ENCODE measurements around the gene RBM23. TPM values are rescaled to one million over a fixed set of nuclear protein-coding genes. Genes with fewer than 3 reads are reported as not detected.

Gene RBM23
- total RNA-seq (ENCODE audit: low replicate concordance): 46.7 and 118 TPM in 2 replicates

GRCh38 chr14:22918804-22919600 lies at the start of gene RBM23:
Gene RBM23, minus strand, starts transcription at chr14:22919149.

GRCh38 chr14:22929104-22929960 lies 10.4 kb upstream of the RBM23 start, which contains the start of gene PRMT5:
Gene PRMT5, minus strand, starts transcription at chr14:22929376. Its CDS starts 15 bp downstream, at chr14:22929361.

GRCh38 chr14:22883173-22883976 lies 35.6 kb downstream of the RBM23 start, which contains the start of gene REM2:
Gene REM2, plus strand, starts transcription at chr14:22883222. Its CDS starts 66 bp downstream, at chr14:22883288.

GRCh38 chr14:22871224-22872032 lies 47.5 kb downstream of the RBM23 start, which contains the start of gene LRP10:
Gene LRP10, plus strand, starts transcription at chr14:22871740. Its CDS starts 564 bp downstream, at chr14:22872304.

Other genes starting within 250 kb of the RBM23 start
- gene OXA1L, start 152.5 kb downstream of the RBM23 start, total RNA-seq (ENCODE audit: low replicate concordance): 31.8 and 84.5 TPM in 2 replicates
- 1.2 and 16.2 TPM in 2 replicates for gene SLC7A7, start 103.7 kb downstream of the RBM23 start, total RNA-seq (ENCODE audit: low replicate concordance)
- gene MRPL52, start 89.3 kb downstream of the RBM23 start, total RNA-seq (ENCODE audit: low replicate concordance): 39.5 and 75.6 TPM in 2 replicates
- gene MMP14, start 82.6 kb downstream of the RBM23 start, total RNA-seq (ENCODE audit: low replicate concordance): 361 and 371 TPM in 2 replicates
- gene LRP10, start 47.4 kb downstream of the RBM23 start, total RNA-seq (ENCODE audit: low replicate concordance): 47.1 and 59.4 TPM in 2 replicates
- gene REM2, start 35.9 kb downstream of the RBM23 start, total RNA-seq (ENCODE audit: low replicate concordance): 0.08 TPM in 1 of 2 replicates, not detected in the other
- 61.3 and 86.6 TPM in 2 replicates for gene PRMT5, start 10.2 kb upstream of the RBM23 start, total RNA-seq (ENCODE audit: low replicate concordance)
- 27.0 and 29.3 TPM in 2 replicates for gene HAUS4, start 37.9 kb upstream of the RBM23 start, total RNA-seq (ENCODE audit: low replicate concordance)
- 19.2 and 54.1 TPM in 2 replicates for gene AJUBA, start 63.4 kb upstream of the RBM23 start, total RNA-seq (ENCODE audit: low replicate concordance)
- gene C14orf93, start 91.0 kb upstream of the RBM23 start, total RNA-seq (ENCODE audit: low replicate concordance): 6.2 and 10.6 TPM in 2 replicates
- gene PSMB5, start 115.8 kb upstream of the RBM23 start, total RNA-seq (ENCODE audit: low replicate concordance): 210 and 299 TPM in 2 replicates
- not detected in 2 replicates for gene PSMB11, start 123.1 kb upstream of the RBM23 start, total RNA-seq (ENCODE audit: low replicate concordance)
- gene CDH24, start 138.4 kb upstream of the RBM23 start, total RNA-seq (ENCODE audit: low replicate concordance): 4.0 and 4.9 TPM in 2 replicates
- gene ACIN1, start 176.0 kb upstream of the RBM23 start, total RNA-seq (ENCODE audit: low replicate concordance): 55.7 and 70.0 TPM in 2 replicates
- 53.4 and 58.8 TPM in 2 replicates for gene C14orf119, start 176.4 kb upstream of the RBM23 start, total RNA-seq (ENCODE audit: low replicate concordance)
- gene CIROP, start 185.8 kb upstream of the RBM23 start, total RNA-seq (ENCODE audit: low replicate concordance): 0.12 TPM in 1 of 2 replicates, not detected in the other
- not detected in 2 replicates for gene CEBPE, start 200.1 kb upstream of the RBM23 start, total RNA-seq (ENCODE audit: low replicate concordance)

Measured in smooth muscle cell of the coronary artery (primary cell).